Right renal cortex interstitium (tissue), 3 donors: ENCODE data around the gene CSNK1G2. TPM values are rescaled to one million over a fixed set of nuclear protein-coding genes. Genes with fewer than 3 reads are reported as not detected.

ENCODE experiments used
- DNase-seq, 3 donors: peaks; one replicate each; pipeline ENCODE4 v3.0.0-alpha.2; 2013; ENCODE audit warnings: low read depth in 3 of 3, low spot score in 2 of 3
- polyA plus RNA-seq, 3 donors: library from polyadenylated mRNA; unstranded; fragments of 120-200 nt; gene quantifications; one replicate each; pipeline ENCODE4 v1.2.1, GENCODE V29; 2013; ENCODE audit not compliant: insufficient read length in 3 of 3

CSNK1G2 gene
- polyA plus RNA-seq, 3 donors = 46.7 to 53.9 (median 51.6) TPM

DNA sequence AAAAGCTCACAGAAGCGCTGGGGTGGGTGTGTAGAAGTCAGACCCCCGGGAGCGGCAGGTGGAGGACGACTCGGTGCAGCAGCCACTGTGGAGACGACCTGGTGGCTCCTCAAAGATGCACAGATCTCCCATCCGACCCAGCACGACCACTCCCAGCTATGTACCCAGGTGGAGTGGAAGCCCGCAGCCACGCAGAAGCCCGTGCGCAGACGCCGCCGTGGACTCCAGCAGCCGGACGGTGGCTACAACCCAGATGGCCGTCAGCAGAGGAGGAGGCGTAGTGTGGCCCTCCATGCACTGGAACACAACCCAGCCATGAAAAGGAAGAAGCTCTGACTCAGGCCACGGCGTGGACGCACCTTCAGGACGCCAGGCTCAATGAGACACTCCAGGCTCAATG lies 21.7 kb downstream of the CSNK1G2 start:
- no peak for DNase-seq

DNA sequence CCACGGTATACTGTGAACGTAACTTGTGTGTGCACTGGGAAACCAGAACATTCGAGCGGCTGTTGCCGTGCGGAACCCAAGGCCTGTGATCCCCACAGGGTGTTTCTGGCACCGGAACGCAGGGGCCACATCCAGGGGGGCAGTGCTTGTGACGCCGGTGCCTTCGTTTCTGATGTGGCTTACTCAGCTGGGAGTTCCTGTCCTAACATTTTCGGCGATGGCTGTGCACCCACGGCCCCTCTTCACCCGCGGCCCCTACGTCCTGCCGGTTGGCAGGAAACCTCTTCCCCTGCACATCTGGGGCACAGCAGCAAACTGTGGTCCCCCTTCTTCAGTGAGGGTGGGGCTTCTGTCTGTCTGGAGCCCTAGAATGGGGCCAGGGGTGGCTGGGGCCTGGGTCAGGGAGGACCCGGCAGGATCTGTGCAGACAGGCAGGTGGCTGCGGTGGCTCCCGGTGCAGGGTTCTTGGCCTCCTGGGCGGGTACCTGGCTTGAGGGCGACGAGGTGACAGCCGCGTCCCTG lies 26.2 kb downstream of the CSNK1G2 start:
- DNase-seq = no peak

DNA sequence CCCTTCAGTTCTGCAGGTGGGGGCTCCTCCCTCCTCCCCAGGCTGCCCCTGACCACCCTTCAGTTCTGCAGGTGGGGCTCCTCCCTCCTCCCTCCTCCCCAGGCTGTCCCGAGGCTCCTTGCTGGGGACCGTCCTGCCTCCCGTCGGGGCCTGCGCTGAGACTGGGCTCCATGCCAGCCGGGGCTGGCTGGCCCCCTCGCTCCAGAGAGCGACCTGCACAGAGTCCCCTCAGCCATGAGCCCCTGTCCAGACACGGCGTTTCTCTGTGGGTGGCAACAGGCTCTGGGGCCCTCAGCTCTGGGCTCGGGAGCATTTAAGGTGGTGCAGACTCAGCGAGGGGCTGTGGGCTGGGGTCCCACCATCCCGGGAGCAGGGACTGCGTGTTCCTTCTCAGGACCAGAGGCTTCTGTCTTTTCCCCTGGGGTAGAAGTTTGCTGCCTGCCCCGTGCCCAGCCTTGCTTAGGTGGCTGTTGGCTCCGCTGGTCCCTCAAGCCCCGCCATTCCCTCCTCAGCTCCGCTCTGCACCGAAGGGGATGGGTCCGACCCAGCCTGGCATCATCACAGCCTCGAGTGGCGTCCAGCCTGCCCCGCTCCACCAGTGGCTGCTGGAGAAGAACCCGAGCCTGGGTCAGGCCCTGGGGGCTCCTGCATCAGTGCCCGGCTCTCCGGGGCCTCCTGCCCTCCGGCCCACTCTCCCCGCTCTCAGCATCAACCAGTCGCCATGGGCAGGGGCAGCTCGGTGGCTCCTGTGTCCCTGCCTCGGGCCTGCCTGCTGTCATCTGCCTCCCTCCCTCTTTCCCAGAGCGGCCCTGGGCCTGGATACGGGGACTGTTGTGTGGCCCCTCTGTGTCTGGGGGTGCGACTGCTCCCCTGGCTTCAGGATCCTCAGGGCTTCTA lies 27.6 kb downstream of the CSNK1G2 start:
- no peak for DNase-seq

DNA sequence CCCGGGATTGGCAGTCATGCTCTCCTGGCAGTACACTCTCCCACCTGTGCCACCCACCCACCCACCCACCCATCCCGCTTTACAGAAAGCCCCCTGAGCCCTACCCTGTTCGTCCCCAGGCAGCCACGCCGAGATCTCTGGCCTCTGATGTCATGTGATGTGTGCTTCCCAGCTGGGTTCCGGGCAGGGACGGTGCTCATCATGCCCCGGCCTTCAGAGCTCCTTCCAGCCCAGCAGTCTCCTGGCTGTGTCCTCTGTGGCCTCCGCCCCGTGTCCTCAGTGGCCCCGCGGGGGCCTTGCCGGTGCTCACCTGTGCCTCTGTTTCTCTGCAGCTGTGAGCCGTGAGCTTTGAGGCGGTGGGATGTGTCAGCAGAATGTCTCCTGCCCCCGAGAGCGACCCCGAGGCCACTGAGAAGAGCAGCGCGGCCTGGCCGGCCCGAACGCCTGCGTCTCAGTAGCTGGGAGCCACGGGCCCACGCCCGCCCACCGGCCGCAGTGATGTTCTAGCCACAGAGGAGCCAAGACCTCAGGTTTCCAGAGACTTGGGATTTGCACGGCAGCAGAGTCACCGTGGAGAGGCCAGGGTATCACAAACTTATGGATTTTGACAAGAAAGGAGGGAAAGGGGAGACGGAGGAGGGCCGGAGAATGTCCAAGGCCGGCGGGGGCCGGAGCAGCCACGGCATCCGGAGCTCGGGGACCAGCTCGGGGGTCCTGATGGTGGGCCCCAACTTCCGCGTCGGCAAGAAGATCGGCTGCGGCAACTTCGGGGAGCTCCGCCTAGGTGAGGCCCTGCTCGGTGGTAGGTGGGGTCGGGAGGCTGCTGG lies 28.4 kb downstream of the CSNK1G2 start:
- no peak for DNase-seq

DNA sequence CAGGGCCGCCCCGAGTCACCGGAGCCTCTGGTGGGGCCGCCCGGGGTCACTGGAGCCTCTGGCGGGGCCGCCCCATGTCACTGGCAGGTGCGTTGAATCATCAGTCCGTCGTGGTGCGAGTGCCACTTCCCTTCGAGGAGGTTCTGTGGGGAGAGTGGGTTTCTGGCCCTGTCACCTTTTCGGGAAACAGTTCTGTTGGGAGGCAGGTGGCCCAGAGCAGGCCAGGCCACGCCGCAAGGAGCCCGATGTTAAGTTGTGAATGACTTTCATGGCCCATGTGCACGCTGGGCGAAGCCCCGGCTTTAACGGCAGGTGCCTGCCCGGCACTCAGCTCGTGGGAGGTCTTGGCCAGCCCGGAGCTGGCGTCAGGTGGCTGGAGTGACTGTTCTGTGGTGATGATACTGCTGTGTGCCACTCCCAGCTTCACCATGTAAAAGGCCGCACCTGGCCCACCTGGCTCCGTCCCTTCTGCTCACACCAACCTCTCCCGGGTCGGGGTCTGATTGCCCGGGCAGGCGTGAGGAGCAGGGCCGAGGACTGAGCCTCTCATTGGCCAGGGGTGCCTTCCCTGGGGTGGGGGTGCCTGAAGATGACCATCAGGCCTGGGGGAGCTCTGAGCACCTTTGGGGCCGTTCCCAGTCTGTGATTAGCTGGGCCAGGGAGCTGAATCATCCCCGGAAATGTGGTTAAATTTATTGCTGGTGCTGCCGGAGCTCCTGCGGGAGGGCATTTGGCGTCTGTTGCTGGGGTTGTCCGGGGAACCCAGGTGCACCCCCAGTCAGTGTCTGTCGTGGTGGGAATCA lies 29.2 kb downstream of the CSNK1G2 start:
- DNase-seq = no peak

DNA sequence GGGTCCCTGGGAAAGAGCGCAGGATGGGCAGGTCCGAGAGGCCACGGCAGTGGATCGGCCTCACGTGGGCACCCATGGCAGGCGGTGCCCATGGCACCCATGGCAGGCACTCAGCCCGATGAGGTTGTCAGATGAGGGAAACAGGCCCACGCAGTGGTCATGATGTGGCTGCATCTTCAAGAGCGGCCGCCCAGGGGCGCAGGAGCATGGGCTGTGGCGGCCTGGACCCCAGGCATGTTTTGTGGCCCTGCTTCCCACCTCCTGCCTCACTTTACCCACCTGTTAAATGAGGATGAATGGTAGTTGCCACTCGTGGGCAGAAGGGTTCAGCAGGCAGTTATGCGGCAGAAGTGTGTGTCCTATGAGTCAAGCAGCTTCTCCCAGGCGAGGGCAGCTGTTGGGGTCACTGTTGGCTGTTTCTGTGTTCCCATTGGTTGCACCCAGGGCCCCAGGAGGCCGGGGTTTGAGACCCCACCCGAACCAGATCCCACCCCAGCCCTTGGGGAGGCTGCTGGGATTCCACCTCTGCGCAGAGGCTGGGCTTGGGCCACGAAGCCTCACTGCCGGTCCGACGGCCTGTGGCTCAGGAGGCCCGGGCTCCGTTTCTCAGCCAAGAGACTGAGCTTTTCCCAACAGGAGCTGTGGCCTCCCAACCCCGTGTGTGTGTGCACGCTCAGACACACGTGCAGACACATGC lies 30.0 kb downstream of the CSNK1G2 start:
- no peak for DNase-seq

DNA sequence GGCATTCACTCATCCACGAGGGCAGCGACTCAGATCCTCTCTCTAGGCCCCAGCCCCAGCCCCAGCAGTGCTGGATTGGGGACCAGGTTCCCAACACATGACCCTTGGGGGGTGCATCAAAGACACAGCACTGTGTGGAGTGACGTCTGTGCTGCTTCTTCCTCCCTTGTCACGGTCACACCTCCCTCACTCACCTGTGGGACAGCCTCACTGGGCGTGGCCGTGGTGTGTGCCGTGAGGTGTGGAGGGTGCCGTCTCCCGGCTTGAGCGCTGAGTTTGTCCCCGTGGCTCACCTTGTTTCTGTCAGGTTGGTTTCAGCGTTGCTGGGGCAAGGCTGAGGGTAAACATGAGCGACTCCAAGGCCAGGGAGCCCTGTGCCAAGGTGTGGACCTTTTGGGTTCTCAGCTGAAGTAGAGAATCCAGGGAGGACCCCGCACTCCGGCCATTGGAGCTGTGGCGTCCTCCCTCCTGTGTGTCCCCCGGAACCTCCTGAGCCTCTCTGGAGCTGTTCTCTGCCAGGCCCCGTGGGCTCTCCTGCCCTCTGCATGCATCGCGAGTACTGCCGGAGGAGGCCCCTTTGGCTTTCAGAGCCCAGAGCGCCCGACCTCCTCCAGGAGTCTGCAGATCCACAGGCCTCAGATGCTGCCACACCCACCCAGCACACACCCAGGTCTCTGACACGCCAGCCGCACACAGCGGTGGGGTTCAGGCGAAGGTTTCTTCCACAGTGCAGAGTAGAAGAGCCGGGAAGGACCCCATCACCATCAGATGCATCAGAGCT lies 33.6 kb downstream of the CSNK1G2 start:
- DNase-seq = no peak

DNA sequence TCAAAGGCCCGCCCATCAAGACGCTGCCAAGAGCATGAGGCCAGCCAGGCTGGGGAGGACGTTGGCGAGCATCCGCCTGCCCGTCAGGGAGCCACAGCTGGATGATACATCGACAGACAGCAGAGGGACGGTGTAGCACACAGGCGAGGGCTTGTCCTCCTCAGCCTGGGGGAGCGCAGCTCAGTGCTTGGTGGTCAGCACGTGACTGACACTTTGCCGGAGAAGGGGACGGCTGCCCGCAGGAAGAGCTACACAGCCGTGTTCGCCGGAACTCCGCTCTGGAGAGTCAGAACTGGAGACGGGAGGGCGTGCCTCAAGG lies 34.1 kb downstream of the CSNK1G2 start:
- no peak for DNase-seq

DNA sequence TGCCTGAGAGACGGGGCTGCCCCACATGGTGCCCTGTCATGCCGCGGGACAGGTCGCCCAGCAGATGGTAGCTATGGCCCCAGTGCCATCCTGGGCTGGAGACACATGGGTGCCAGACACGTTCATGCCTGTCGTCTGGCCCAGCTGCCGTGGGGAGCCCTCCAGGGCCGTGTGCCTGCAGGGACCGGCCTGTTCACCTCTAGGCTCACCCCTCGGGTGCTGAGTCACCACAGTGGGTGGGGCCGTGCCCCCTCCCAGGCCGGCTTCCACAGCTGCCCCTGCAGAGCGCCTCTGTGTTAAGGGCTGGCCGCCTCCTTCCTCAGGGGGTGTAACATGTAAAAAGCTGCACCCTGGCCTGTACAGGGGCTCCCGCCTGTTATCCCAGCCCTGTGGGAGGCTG lies 36.1 kb downstream of the CSNK1G2 start:
- no peak for DNase-seq

DNA sequence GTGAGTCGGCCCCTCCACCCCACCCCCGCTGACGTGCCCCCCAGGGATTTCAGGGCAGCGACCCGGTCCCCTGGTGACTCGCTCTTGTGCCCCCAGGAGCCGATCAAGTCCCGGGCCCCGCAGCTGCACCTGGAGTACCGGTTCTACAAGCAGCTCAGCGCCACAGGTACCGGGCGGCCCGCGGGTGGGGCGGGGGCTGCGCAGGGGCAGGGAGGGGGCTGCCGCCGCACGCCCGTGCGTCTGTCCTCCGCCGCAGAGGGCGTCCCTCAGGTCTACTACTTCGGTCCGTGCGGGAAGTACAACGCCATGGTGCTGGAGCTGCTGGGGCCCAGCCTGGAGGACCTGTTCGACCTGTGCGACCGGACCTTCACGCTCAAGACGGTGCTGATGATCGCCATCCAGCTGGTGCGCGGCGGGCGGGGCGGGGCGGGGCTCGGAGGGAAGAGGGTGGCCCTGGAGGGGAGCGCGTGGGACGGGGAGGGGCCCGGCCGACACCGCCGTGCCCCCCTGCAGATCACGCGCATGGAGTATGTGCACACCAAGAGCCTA lies 37.4 kb downstream of the CSNK1G2 start:
- DNase-seq = no peak

DNA sequence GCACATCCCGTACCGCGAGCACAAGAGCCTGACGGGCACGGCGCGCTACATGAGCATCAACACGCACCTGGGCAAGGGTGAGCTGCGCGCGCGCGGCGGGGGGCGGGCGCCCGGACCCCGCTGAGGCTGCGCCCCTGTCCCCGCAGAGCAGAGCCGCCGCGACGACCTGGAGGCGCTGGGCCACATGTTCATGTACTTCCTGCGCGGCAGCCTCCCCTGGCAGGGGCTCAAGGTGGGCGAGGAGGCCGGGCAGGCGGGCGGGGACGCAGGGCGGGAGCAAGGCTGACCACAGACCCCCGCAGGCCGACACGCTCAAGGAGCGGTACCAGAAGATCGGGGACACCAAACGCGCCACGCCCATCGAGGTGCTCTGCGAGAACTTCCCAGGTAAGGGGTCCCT lies 38.0 kb downstream of the CSNK1G2 start:
- DNase-seq = no peak

DNA sequence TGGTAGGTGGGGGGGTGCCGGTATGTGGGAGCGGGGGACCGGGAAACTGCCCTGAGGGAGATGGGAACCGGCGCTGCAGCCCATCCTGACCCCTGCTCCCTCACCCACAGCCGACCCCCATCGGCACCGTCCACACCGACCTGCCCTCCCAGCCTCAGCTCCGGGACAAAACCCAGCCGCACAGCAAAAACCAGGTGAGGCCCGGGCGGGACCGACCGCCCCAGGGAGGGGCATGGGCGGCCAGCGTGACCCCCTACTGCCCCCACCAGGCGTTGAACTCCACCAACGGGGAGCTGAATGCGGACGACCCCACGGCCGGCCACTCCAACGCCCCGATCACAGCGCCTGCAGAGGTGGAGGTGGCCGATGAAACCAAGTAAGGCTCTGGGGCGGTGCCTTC lies 38.7 kb downstream of the CSNK1G2 start:
- DNase-seq = no peak

DNA sequence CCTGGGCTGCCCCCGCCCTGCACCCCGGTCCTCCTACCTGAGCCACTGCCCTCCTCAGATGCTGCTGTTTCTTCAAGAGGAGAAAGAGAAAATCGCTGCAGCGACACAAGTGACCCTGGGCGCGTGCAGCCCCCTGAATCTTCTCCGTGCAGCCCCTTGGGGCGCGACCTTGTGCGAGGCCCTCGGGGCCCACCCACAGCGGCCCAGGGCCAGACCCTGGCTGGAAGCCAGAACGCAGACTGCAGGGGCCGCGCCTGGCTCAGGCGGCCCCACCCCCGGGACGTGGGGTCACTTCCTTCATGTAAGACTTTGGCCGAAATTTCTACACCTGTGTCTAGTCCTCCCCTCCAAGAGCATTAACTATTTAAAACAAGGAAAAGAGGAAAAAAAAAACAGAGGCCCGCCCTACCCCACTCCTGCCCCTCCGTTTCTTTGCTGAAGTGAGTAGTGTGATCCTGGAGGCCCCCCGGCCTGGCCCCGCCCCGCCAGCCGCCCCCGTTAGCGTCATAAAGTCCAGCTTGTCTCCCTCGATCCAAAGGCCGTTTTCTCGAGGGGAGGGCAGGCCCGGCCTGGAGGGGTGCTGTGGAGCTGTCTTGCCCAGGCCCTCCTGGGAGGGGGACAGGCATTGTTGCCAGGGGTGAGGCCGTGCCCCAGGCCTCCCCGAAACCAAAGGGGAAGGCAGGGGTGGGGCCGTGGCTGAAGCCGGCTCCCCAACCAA lies 39.3 kb downstream of the CSNK1G2 start:
- no peak for DNase-seq

DNA sequence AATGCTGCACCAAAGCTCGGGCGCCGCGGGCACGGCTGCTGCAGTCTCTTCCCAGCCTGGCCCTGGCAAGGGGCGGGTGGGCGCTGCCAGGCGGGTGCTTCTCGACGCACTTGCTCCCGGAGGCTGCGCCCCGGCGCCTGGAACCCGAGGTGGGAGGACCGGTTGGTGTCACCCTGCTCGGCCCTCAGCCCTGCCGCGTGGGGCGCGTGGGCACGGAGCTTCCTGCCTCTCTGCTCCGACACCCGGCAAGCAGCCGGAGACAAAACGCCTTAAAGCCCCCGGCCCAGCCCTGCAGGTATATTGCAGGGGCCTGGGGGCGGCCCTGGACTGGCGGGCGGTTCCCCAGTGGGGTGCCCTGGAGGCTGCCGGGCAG lies 39.8 kb downstream of the CSNK1G2 start:
- DNase-seq = no peak

DNA sequence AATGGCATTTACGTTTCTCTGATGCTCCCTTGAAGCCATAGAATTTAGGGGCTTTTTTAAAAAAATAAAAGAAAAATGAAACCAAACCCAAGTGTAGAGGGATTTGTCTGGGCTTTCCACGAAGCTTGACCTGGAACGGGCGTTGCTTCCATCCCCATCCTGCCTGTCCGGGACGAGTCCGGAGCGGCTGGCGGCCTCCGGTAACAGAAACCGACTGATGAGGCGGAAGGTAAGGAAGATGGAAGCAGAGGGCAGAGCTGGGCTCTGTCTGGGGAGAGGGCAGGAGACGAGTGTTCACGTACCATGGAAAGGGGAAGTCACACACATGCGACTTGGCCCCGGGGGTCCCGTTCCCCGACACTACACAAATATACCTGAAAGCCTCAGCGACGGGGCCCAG lies 40.3 kb downstream of the CSNK1G2 start:
- DNase-seq = no peak

DNA sequence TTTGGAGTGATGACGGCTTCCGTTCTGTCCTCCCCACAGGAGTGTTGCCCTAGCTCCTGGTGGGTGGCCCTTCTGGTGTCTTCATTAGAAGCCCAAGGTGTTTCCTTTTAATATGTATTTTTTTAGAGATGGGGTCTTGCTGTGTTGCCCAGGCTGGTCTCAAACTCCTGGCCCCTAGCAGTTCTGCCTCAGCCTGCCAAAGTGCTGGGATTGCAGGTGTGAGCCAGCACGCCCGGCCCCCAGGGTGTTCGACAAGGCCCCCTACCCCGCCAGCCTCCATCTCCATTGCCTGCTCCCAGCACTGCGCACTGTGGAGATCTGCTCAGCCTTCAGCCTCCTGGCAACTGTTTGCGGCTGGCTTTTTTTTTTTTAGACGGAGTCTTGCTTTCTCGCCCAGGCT lies 43.4 kb downstream of the CSNK1G2 start:
- DNase-seq = no peak

DNA sequence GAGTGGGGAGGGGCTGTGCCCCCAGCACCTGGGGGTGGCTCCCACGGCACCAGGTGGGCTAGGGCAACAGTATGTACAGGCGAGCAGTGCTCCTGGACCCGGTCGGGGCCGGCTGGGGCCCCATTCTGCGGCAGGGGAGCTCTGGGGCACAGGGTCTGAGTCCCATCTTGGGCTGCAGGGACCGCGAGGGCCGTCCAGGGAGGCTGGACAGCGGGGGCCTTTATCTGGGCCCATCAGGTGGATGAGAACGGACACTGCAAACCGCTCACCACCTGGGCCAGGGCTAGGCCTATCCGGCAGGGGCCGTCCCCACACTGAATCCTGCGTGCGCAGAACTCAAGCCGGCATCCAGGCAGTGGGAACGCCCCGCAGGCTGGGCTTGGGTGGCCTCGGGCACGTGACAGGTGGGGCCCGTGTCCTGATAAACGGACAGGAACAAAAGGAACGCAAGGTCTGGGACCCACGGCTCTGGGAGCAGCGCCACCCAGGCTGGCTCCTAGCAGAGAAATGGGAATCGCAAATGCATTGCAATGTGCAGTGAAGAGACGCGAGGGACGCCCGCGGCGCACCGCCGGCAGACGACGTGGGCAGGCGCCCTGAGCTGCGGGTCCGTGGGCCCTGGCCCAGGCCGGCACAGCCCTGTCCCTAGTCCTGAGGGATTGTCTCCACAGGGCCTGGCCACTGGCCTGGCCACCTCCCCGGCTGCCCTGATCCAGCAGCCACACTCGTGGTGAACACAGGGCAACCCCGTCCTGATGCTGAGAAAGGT lies 44.8 kb downstream of the CSNK1G2 start:
- DNase-seq = no peak
